Astrocyte (in vitro differentiated cells and primary cell): Measurements from ENCODE around the gene FAF2. TPM values are rescaled to one million over a fixed set of nuclear protein-coding genes. Genes with fewer than 3 reads are reported as not detected.

ENCODE experiments used
- DNase-seq: peaks from one replicate; pipeline ENCODE4 v3.0.0-alpha.2; 2010; ENCODE audit warnings: low read depth
- FAIRE-seq: peaks from 2 replicates; lab custom pipeline; 2011; peaks lifted over from hg19 to GRCh38; lab: Jason Lieb, UNC
- H2AFZ ChIP-seq: 2 replicates; pipeline ENCODE4 v1.6.0; 2012; ENCODE audit warnings: low read depth, low read length, inconsistent platforms
- H3K27ac ChIP-seq: 2 replicates; pipeline ENCODE4 v1.5.1; 2011; ENCODE audit warnings: low read depth, low read length, inconsistent platforms
- H3K27me3 ChIP-seq: 2 replicates; pipeline ENCODE4 v1.6.0; 2011; ENCODE audit warnings: low read length, inconsistent platforms; ENCODE audit not compliant: insufficient read depth
- H3K36me3 ChIP-seq: 2 replicates; pipeline ENCODE4 v1.5.1; 2011; ENCODE audit warnings: low read length, inconsistent platforms; ENCODE audit not compliant: insufficient read depth
- H3K4me1 ChIP-seq: 2 replicates; pipeline ENCODE4 v1.5.1; 2011; ENCODE audit warnings: low read length, inconsistent platforms; ENCODE audit not compliant: insufficient read depth
- H3K4me2 ChIP-seq: 2 replicates; pipeline ENCODE4 v1.6.0; 2012; ENCODE audit warnings: low read length, inconsistent platforms
- H3K4me3 ChIP-seq: 2 replicates; pipeline ENCODE4 v1.5.1; 2011; ENCODE audit warnings: low read depth, mild to moderate bottlenecking, low read length, inconsistent platforms; ENCODE audit not compliant: insufficient read depth
- H3K79me2 ChIP-seq: 2 replicates; pipeline ENCODE4 v1.6.0; 2012; ENCODE audit warnings: mild to moderate bottlenecking, low read length, inconsistent platforms; ENCODE audit not compliant: insufficient read depth
- H3K9ac ChIP-seq: 2 replicates; pipeline ENCODE4 v1.6.0; 2012; ENCODE audit warnings: mild to moderate bottlenecking, low read length, inconsistent platforms
- H3K9me3 ChIP-seq: 2 replicates; pipeline ENCODE4 v1.5.1; 2012; ENCODE audit warnings: low read depth, mild to moderate bottlenecking, low read length, inconsistent platforms; ENCODE audit not compliant: insufficient read depth
- H4K20me1 ChIP-seq: 2 replicates; pipeline ENCODE4 v1.6.0; 2012; ENCODE audit warnings: low read length, inconsistent platforms; ENCODE audit not compliant: insufficient read depth
- H3K27ac Mint-ChIP-seq: one replicate; pipeline ENCODE4 v1.8.0; 2021; ENCODE audit warnings: mild to moderate bottlenecking, mixed read lengths; ENCODE audit not compliant: unreplicated experiment
- H3K27me3 Mint-ChIP-seq: one replicate; pipeline ENCODE4 v1.8.0; 2021; ENCODE audit warnings: low read depth, mixed read lengths; ENCODE audit not compliant: unreplicated experiment
- H3K36me3 Mint-ChIP-seq: one replicate; pipeline ENCODE4 v1.8.0; 2021; ENCODE audit warnings: low read depth, mixed read lengths; ENCODE audit not compliant: unreplicated experiment
- H3K4me1 Mint-ChIP-seq: one replicate; pipeline ENCODE4 v1.8.0; 2021; ENCODE audit warnings: low read depth, mixed read lengths; ENCODE audit not compliant: unreplicated experiment
- H3K4me3 Mint-ChIP-seq: one replicate; pipeline ENCODE4 v1.8.0; 2021; ENCODE audit warnings: mild to moderate bottlenecking, moderate library complexity, mixed read lengths; ENCODE audit not compliant: unreplicated experiment
- H3K9me3 Mint-ChIP-seq: one replicate; pipeline ENCODE4 v1.8.0; 2021; ENCODE audit warnings: mild to moderate bottlenecking, mixed read lengths; ENCODE audit not compliant: unreplicated experiment
- EZH2 ChIP-seq: IDR thresholded peaks from 2 replicates; pipeline ENCODE4 v1.6.1; 2012; ENCODE audit warnings: mild to moderate bottlenecking, low read length, inconsistent platforms; ENCODE audit not compliant: insufficient read depth
- total RNA-seq: library from RNA; stranded (reverse); gene quantifications from 2 replicates; pipeline ENCODE4 v1.2.1, GENCODE V29; 2021
- TF ChIP-seq, protein P1 (sequence below): IDR thresholded peaks from 2 replicates; pipeline ENCODE4 v1.5.1; 2011; ENCODE audit warnings: low read depth, mild to moderate bottlenecking, inconsistent platforms, low read length, moderate library complexity; ENCODE audit not compliant: insufficient read depth

The FAF2 gene
- total RNA-seq, 1 donor from 2014 or later, result 56.2 TPM

DNA sequence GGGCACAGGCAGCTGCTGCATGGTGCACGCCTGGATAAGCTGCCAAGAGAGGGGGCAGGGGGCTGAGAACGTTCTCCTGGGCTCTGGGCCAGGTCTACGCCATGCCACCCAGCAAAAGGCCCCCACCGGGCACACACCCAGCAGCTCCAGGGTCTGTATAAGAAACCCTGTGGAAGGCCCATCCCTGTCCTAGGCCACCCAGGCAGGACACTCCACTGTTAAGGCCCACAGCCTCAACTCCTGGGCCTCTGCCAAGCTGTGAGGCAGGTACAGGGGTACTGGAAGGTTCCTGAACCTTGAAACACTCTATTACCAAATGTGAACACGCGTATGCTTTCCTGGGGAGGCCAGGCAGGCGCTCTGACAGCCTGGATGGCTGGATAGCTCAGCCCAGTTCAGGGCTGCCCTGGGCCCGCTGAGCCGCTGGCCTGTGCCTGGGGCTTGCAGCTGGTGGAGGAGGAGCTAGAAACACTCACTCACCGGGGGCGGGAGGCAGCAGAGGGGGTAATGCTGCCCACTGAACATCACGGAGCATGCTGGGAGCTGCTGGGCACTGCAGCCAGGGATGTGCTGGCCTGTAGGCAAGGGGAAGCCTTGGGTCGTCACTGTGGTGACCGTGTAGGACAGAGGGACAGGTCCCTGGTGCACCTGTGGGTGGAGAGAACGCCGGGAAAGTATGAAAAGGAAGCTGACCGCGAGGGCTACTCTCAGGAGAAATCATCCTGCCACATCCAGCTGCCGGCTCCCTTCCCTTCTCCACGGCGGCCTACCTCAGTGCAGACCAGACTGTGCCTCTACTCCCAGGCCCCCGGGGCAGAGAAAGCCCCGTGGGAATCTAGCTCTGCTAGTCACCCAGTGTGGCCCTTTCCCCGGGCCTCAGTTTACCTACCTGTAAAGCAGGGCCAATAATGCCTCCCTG lies 83.1 kb downstream of the FAF2 start:
- FAIRE-seq, result no peak
- H3K4me3 Mint-ChIP-seq, result no peak overlapping the region
- Histone ChIP-seq H3K4me1 (peaks cover 27% of the 10 kb centered on the region), H3K4me2 (no peak overlapping the region), H4K20me1 (peaks cover 51% of the 10 kb centered on the region), H3K36me3 (no peaks in the 10 kb centered on the region), H3K9ac (peak overlapping the region; percentile 35), H3K4me3 (no peak overlapping the region), H3K27me3 (no peaks in the 10 kb centered on the region), H2AFZ (no peak overlapping the region), H3K79me2 (peaks cover 51% of the 10 kb centered on the region), H3K27ac (no peak overlapping the region), H3K9me3 (no peaks in the 10 kb centered on the region)
- H3K4me1 Mint-ChIP-seq, result peaks cover 21% of the 10 kb centered on the region
- no peak overlapping the region for H3K27ac Mint-ChIP-seq
- peaks cover 5% of the 10 kb centered on the region for H3K36me3 Mint-ChIP-seq
- H3K9me3 Mint-ChIP-seq, result no peaks in the 10 kb centered on the region
- no peak for TF ChIP-seq EZH2
- TF ChIP-seq, protein P1, sequence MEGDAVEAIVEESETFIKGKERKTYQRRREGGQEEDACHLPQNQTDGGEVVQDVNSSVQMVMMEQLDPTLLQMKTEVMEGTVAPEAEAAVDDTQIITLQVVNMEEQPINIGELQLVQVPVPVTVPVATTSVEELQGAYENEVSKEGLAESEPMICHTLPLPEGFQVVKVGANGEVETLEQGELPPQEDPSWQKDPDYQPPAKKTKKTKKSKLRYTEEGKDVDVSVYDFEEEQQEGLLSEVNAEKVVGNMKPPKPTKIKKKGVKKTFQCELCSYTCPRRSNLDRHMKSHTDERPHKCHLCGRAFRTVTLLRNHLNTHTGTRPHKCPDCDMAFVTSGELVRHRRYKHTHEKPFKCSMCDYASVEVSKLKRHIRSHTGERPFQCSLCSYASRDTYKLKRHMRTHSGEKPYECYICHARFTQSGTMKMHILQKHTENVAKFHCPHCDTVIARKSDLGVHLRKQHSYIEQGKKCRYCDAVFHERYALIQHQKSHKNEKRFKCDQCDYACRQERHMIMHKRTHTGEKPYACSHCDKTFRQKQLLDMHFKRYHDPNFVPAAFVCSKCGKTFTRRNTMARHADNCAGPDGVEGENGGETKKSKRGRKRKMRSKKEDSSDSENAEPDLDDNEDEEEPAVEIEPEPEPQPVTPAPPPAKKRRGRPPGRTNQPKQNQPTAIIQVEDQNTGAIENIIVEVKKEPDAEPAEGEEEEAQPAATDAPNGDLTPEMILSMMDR, result no peak
- DNase-seq, result peak; percentile 27
- no peaks in the 10 kb centered on the region for H3K27me3 Mint-ChIP-seq

DNA sequence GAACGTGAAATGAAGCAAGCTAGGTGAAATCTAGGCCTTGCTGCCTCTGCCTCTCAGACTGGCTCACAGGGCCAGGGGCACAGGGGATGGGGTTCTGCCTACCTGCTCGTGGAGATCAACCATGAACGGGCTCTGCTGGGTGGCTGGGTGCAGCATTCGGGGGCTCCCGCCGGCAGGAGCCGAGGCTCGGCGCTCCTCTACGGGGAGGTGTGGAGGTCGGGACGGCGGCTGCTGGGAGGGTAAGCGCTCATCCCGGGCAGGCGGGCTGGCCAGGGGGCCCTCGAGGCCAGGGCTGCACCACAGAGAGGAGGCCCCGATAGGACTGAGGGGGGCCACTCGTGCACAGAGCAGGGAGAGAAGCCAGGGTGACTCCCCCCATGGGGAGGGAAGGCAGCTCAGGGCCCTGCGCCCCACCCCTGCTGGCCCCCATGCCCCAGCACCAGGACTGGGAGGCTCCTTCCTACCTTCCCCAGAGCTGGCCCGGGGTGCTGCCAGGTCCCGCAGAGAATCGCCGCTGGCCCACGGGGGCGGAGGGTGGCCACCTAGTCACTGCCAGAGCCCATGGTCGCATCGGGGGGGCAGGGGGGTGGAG lies 83.8 kb downstream of the FAF2 start:
- H3K79me2 ChIP-seq, result peaks cover 54% of the 10 kb centered on the region
- Mint-ChIP-seq H3K4me3 (no peak overlapping the region), H3K4me1 (peaks cover 21% of the 10 kb centered on the region), H3K9me3 (no peaks in the 10 kb centered on the region), H3K36me3 (peaks cover 5% of the 10 kb centered on the region), H3K27ac (no peak overlapping the region), H3K27me3 (no peaks in the 10 kb centered on the region)
- no peak overlapping the region for H2AFZ ChIP-seq
- H3K9ac ChIP-seq, result no peak overlapping the region
- FAIRE-seq, result no peak
- H3K36me3 ChIP-seq, result no peaks in the 10 kb centered on the region
- no peak overlapping the region for H3K27ac ChIP-seq
- H3K4me3 ChIP-seq, result no peak overlapping the region
- no peaks in the 10 kb centered on the region for H3K9me3 ChIP-seq
- peaks cover 27% of the 10 kb centered on the region for H3K4me1 ChIP-seq
- TF ChIP-seq, protein P1, result no peak
- TF ChIP-seq EZH2, result no peak
- H3K4me2 ChIP-seq, result no peak overlapping the region
- peaks cover 51% of the 10 kb centered on the region for H4K20me1 ChIP-seq
- DNase-seq, result no peak
- no peaks in the 10 kb centered on the region for H3K27me3 ChIP-seq

DNA sequence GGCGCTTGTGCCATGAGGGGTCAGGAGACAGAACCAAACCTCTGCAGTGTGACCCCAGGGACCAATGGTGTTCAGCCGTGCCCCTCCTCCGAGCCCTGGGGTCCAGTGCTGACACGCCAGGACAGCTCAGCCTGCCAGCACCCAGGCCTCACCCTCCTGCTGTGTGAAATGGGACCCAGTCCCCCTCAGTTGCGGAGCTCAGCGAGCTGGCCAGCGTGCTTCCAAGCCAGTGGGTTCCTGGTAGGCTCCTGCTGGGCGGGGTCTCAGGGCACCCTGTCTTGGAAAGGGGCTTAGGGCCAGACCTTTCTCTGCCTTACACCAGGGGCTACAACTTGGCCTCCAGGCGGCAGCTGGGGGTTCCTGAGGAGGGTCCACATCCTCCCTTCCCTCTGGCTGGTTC lies 84.6 kb downstream of the FAF2 start:
- no peak overlapping the region for H3K27ac ChIP-seq
- H3K9me3 Mint-ChIP-seq, result no peaks in the 10 kb centered on the region
- H3K79me2 ChIP-seq, result peaks cover 54% of the 10 kb centered on the region
- H3K36me3 Mint-ChIP-seq, result peaks cover 5% of the 10 kb centered on the region
- no peaks in the 10 kb centered on the region for H3K27me3 Mint-ChIP-seq
- no peak overlapping the region for H3K4me2 ChIP-seq
- no peaks in the 10 kb centered on the region for H3K9me3 ChIP-seq
- H3K4me3 Mint-ChIP-seq, result no peak overlapping the region
- TF ChIP-seq, protein P1, result no peak
- no peak for TF ChIP-seq EZH2
- H3K27ac Mint-ChIP-seq, result no peak overlapping the region
- H4K20me1 ChIP-seq, result peaks cover 51% of the 10 kb centered on the region
- H3K27me3 ChIP-seq, result no peaks in the 10 kb centered on the region
- no peak overlapping the region for H2AFZ ChIP-seq
- H3K4me1 Mint-ChIP-seq, result peaks cover 21% of the 10 kb centered on the region
- H3K36me3 ChIP-seq, result no peaks in the 10 kb centered on the region
- FAIRE-seq (no peak), DNase-seq (no peak)
- no peak overlapping the region for H3K9ac ChIP-seq
- H3K4me3 ChIP-seq, result no peak overlapping the region
- H3K4me1 ChIP-seq, result peaks cover 27% of the 10 kb centered on the region
